GM19452 (cell line): ENCODE results near the gene MORC2.

Experiments used
- ATAC-seq: cut with Tn5 transposase; IDR thresholded peaks from one replicate; pipeline ENCODE4 v1.9.1; 2021; ENCODE audit not compliant: unreplicated experiment

The MORC2 gene

GRCh38 chr22:30875481-30876215 is 92.9 kb downstream of the MORC2 start:
- no peak for ATAC-seq
